T47D (cell line): ENCODE results near the gene CBLB.

Source experiments
- DNase-seq, 2 experiments: peaks; one replicate each; pipeline versions ENCODE4 v3.0.0 to v3.0.0-alpha.2; 2011 to 2012; ENCODE audit warnings: low read depth in 1 of 2, low spot score in 1 of 2
- JUND ChIP-seq: IDR thresholded peaks from 2 replicates; pipeline ENCODE4 v1.6.1; 2012; ENCODE audit warnings: low read depth
- in situ Hi-C: cut with HindIII; loops from 2 replicates; pipeline ENCODE4 v1.10.0; 2016; ENCODE audit warnings: low sequenced_read_pairs, low pct_unique_long_range_greater_than_20kb

The CBLB gene

GRCh38 chr3:105866656-105867653, 1.9 kb downstream of the CBLB start:
- in situ Hi-C loops = no loop called here
- no peak for DNase-seq
- TF ChIP-seq JUND = no peak

GRCh38 chr3:105865867-105866350, 2.9 kb downstream of the CBLB start:
- TF ChIP-seq JUND = no peak
- in situ Hi-C loops = no loop called here
- DNase-seq = no peak

GRCh38 chr3:105865016-105865623, 3.7 kb downstream of the CBLB start:
- no peak for TF ChIP-seq JUND
- in situ Hi-C loops = no loop called here
- DNase-seq = no peak

GRCh38 chr3:105864212-105864611, 4.6 kb downstream of the CBLB start:
- TF ChIP-seq JUND = no peak
- in situ Hi-C loops = no loop called here
- no peak for DNase-seq

GRCh38 chr3:105863608-105864007, 5.2 kb downstream of the CBLB start:
- no peak for TF ChIP-seq JUND
- in situ Hi-C loops = no loop called here
- DNase-seq = no peak

- in situ Hi-C loops = no loop called here
- DNase-seq = no peak
- no peak for TF ChIP-seq JUND
Measured at GRCh38 chr3:105862217-105862616, 6.6 kb downstream of the CBLB start.

GRCh38 chr3:105860641-105861040, 8.2 kb downstream of the CBLB start:
- no peak for DNase-seq
- no peak for TF ChIP-seq JUND
- in situ Hi-C loops = no loop called here

- in situ Hi-C loops = no loop called here
- no peak for TF ChIP-seq JUND
- DNase-seq = no peak
Measured at GRCh38 chr3:105858017-105858416, 10.8 kb downstream of the CBLB start.

- no peak for TF ChIP-seq JUND
- in situ Hi-C loops = no loop called here
- no peak for DNase-seq
Measured at GRCh38 chr3:105857601-105858000, 11.2 kb downstream of the CBLB start.

- TF ChIP-seq JUND = no peak
- no peak for DNase-seq
- in situ Hi-C loops = no loop called here
Measured at GRCh38 chr3:105856605-105857004, 12.2 kb downstream of the CBLB start.

- in situ Hi-C loops = no loop called here
- TF ChIP-seq JUND = no peak
- DNase-seq = no peak
Measured at GRCh38 chr3:105853801-105854432, 14.9 kb downstream of the CBLB start.

- no peak for DNase-seq
- in situ Hi-C loops = no loop called here
Measured at GRCh38 chr3:105851582-105851981, 17.2 kb downstream of the CBLB start.

GRCh38 chr3:105851176-105851575, 17.6 kb downstream of the CBLB start:
- in situ Hi-C loops = no loop called here
- no peak for DNase-seq
- TF ChIP-seq JUND = no peak

More at GRCh38 chr3:105851582-105851981, 17.2 kb downstream of the CBLB start:
- TF ChIP-seq JUND = no peak
